GM13976 (cell line): ENCODE data around the gene MIPOL1.
"Not testable (repeated sequence)": the region's sequence is repeated elsewhere in the genome, so short reads cannot be mapped to it uniquely, and the experiment has no call there.

ENCODE experiments used
- DNase-seq: peaks from one replicate; pipeline ENCODE4 v3.0.0; 2012; ENCODE audit warnings: low spot score
- CTCF ChIP-seq: IDR thresholded peaks from 2 replicates; pipeline ENCODE4 v1.5.1; 2012; ENCODE audit warnings: borderline replicate concordance, mild to moderate bottlenecking; ENCODE audit not compliant: insufficient read depth; ENCODE audit errors: extremely low read depth, missing control alignments, control extremely low read depth
- in situ Hi-C: fragments of 300-500 bp; cut with MboI; formaldehyde crosslinking; loops from one replicate; pipeline ENCODE4 v1.12.0; 2022; ENCODE audit warnings: low sequenced_read_pairs, mixed read lengths, inconsistent platforms; ENCODE audit not compliant: unreplicated experiment

The MIPOL1 gene

GRCh38 chr14:37234222-37234621, 36.5 kb downstream of the MIPOL1 start:
- DNase-seq, result no peak
- TF ChIP-seq CTCF, result no peak
- in situ Hi-C loops, result loop anchor here (25.0 kb wide), 1 partner anchor 628 kb away; no protein-coding TSS in a partner anchor

- in situ Hi-C loops, result loop anchor here (25.0 kb wide), 1 partner anchor 626 kb away; no protein-coding TSS in a partner anchor
- not testable (repeated sequence) for DNase-seq
Measured at GRCh38 chr14:37236044-37236443, 38.3 kb downstream of the MIPOL1 start.

GRCh38 chr14:37237094-37237493, 39.4 kb downstream of the MIPOL1 start:
- no peak for DNase-seq
- in situ Hi-C loops, result loop anchor here (25.0 kb wide), 1 partner anchor 625 kb away; no protein-coding TSS in a partner anchor
- TF ChIP-seq CTCF, result no peak

- TF ChIP-seq CTCF, result no peak
- in situ Hi-C loops, result loop anchor here (25.0 kb wide), 1 partner anchor 625 kb away; no protein-coding TSS in a partner anchor
- no peak for DNase-seq
Measured at GRCh38 chr14:37237735-37238200, 40.0 kb downstream of the MIPOL1 start.

- no peak for DNase-seq
- no peak for TF ChIP-seq CTCF
- in situ Hi-C loops, result loop anchor here (25.0 kb wide), 1 partner anchor 621 kb away; no protein-coding TSS in a partner anchor
Measured at GRCh38 chr14:37241198-37241597, 43.5 kb downstream of the MIPOL1 start.

GRCh38 chr14:37246427-37246829, 48.7 kb downstream of the MIPOL1 start:
- TF ChIP-seq CTCF, result peak; percentile 36
- peak; percentile 20 for DNase-seq
- in situ Hi-C loops, result loop anchor here (25.0 kb wide), 1 partner anchor 616 kb away; no protein-coding TSS in a partner anchor

GRCh38 chr14:37247791-37248461, 50.2 kb downstream of the MIPOL1 start:
- in situ Hi-C loops, result loop anchor here (25.0 kb wide), 1 partner anchor 614 kb away; no protein-coding TSS in a partner anchor
- TF ChIP-seq CTCF, result no peak
- no peak for DNase-seq
